Liver (tissue), 9 donors: ENCODE measurements around the gene TAAR1. TPM values are rescaled to one million over a fixed set of nuclear protein-coding genes. Genes with fewer than 3 reads are reported as not detected.

Experiments used
- DNase-seq: peaks from one replicate; pipeline ENCODE4 v3.0.0-alpha.2; 2017; ENCODE audit warnings: low spot score
- H3K27ac ChIP-seq, 2 donors: one replicate each; pipeline ENCODE4 v1.7.0; 2013; ENCODE audit warnings: inconsistent platforms in 2 of 2, low read length in 2 of 2, control low read depth in 1 of 2, low read depth in 1 of 2, mild to moderate bottlenecking in 1 of 2
- H3K27me3 ChIP-seq, 4 donors: one replicate each; pipeline versions ENCODE4 v1.6.1 to v1.7.0; 2013; ENCODE audit warnings: low read length in 3 of 4, inconsistent platforms in 1 of 4, mild to moderate bottlenecking in 1 of 4, moderate library complexity in 1 of 4; ENCODE audit not compliant: control insufficient read depth in 4 of 4, insufficient read depth in 4 of 4
- H3K36me3 ChIP-seq, 4 donors: one replicate each; pipeline versions ENCODE4 v1.6.1 to v1.7.0; 2013; ENCODE audit warnings: low read length in 3 of 4, mild to moderate bottlenecking in 3 of 4, low read depth in 1 of 4, moderate library complexity in 1 of 4; ENCODE audit not compliant: control insufficient read depth in 4 of 4, insufficient read depth in 3 of 4
- H3K4me1 ChIP-seq, 4 donors: one replicate each; pipeline versions ENCODE4 v1.6.1 to v1.7.0; 2013; ENCODE audit warnings: low read length in 3 of 4, mild to moderate bottlenecking in 3 of 4, moderate library complexity in 1 of 4; ENCODE audit not compliant: control insufficient read depth in 4 of 4, insufficient read depth in 4 of 4
- H3K4me3 ChIP-seq, 3 donors: one replicate each; pipeline versions ENCODE4 v1.6.1 to v1.7.0; 2013; ENCODE audit warnings: low read length in 3 of 3, control low read depth in 1 of 3, low read depth in 1 of 3, mild to moderate bottlenecking in 1 of 3
- H3K9ac ChIP-seq, 2 donors: one replicate each; pipeline ENCODE4 v1.7.0; 2013; ENCODE audit warnings: low read length in 2 of 2, mild to moderate bottlenecking in 2 of 2, moderate library complexity in 2 of 2, control low read depth in 1 of 2, low read depth in 1 of 2
- H3K9me3 ChIP-seq, 4 donors: one replicate each; pipeline versions ENCODE4 v1.6.1 to v1.7.0; 2013; ENCODE audit warnings: low read length in 3 of 4; ENCODE audit not compliant: control insufficient read depth in 4 of 4
- ATF3 ChIP-seq: IDR thresholded peaks from 2 replicates; pipeline ENCODE4 v1.6.1; 2016; ENCODE audit warnings: antibody characterized with exemption
- CTCF ChIP-seq: fragments of 150-350 bp; IDR thresholded peaks from 2 replicates; pipeline ENCODE4 v1.5.1; 2017; ENCODE audit warnings: improper control_type of control experiment, low read depth, low read length; ENCODE audit not compliant: missing input control
- EGR1 ChIP-seq, 2 donors: IDR thresholded peaks; 2 replicates each; pipeline ENCODE4 v1.6.1; 2016 to 2018; ENCODE audit warnings: antibody characterized with exemption in 2 of 2, low read depth in 2 of 2
- FOXA1 ChIP-seq: IDR thresholded peaks from 2 replicates; pipeline ENCODE4 v1.6.1; 2016; ENCODE audit warnings: antibody characterized with exemption
- FOXA2 ChIP-seq: IDR thresholded peaks from 2 replicates; pipeline ENCODE4 v1.6.1; 2016; ENCODE audit warnings: antibody characterized with exemption
- GABPA ChIP-seq, 2 donors: IDR thresholded peaks in 1 of 2; conservative IDR thresholded peaks in 1 of 2; 2 replicates each; pipeline ENCODE4 v1.6.1; 2016; ENCODE audit warnings: antibody characterized with exemption in 2 of 2, mild to moderate bottlenecking in 1 of 2, moderate library complexity in 1 of 2
- HNF4A ChIP-seq, 2 donors: conservative IDR thresholded peaks; 2 replicates each; pipeline ENCODE4 v1.6.1; 2016; ENCODE audit warnings: antibody characterized with exemption in 2 of 2, mild to moderate bottlenecking in 2 of 2
- HNF4G ChIP-seq: IDR thresholded peaks from 2 replicates; pipeline ENCODE4 v1.6.1; 2016; ENCODE audit warnings: antibody characterized with exemption
- JUND ChIP-seq, 2 donors: IDR thresholded peaks; 2 replicates each; pipeline ENCODE4 v1.6.1; 2016; ENCODE audit warnings: antibody characterized with exemption in 2 of 2
- MAX ChIP-seq: IDR thresholded peaks from 2 replicates; pipeline ENCODE4 v1.6.1; 2016; ENCODE audit warnings: antibody characterized with exemption
- NR2F2 ChIP-seq: IDR thresholded peaks from 2 replicates; pipeline ENCODE4 v1.6.1; 2016; ENCODE audit warnings: antibody characterized with exemption
- RAD21 ChIP-seq, 2 donors: IDR thresholded peaks; 2 replicates each; pipeline ENCODE4 v1.6.1; 2016; ENCODE audit warnings: antibody characterized with exemption in 2 of 2, mild to moderate bottlenecking in 2 of 2
- REST ChIP-seq: IDR thresholded peaks from 2 replicates; pipeline ENCODE4 v1.6.1; 2016; ENCODE audit warnings: antibody characterized with exemption, mild to moderate bottlenecking
- RXRA ChIP-seq, 2 donors: IDR thresholded peaks; 2 replicates each; pipeline ENCODE4 v1.6.1; 2017 to 2018; ENCODE audit warnings: antibody characterized with exemption in 2 of 2, mild to moderate bottlenecking in 1 of 2
- SP1 ChIP-seq: IDR thresholded peaks from 2 replicates; pipeline ENCODE4 v1.6.1; 2018; ENCODE audit warnings: antibody characterized with exemption, mild to moderate bottlenecking
- TAF1 ChIP-seq: conservative IDR thresholded peaks from 2 replicates; pipeline ENCODE4 v1.6.1; 2016; ENCODE audit warnings: antibody characterized with exemption, mild to moderate bottlenecking
- YY1 ChIP-seq: IDR thresholded peaks from 2 replicates; pipeline ENCODE4 v1.6.1; 2016; ENCODE audit warnings: antibody characterized with exemption, mild to moderate bottlenecking
- ZBTB33 ChIP-seq: IDR thresholded peaks from 2 replicates; pipeline ENCODE4 v1.6.1; 2016; ENCODE audit warnings: antibody characterized with exemption
- WGBS: extraction: QIAGEN DNeasy Blood & Tissue Kit; methylation state at CpG from one replicate; pipeline ENCODE4 v1.1.7; 2013; 5-methylcytosine and 5-hydroxymethylcytosine counted together
- polyA plus RNA-seq, 2 donors: library from polyadenylated mRNA; stranded (reverse) in 1 of 2; unstranded in 1 of 2; fragments of 200-250 nt in 1 of 2; fragments of >200 nt in 1 of 2; fragmentation: Nextera tagmentation in 1 of 2; extraction: Ambion mirVana in 1 of 2; gene quantifications; one replicate each; pipeline versions ENCODE4 v1.2.1 to v1.2.3, GENCODE V29; 2013 to 2015
- total RNA-seq, 2 donors: library from RNA; depleted of rRNA; stranded (reverse); fragments of >200 nt; gene quantifications; one replicate each; pipeline ENCODE4 v1.2.3, GENCODE V29; 2014
- donor health status: healthy.
- donor health status: healthy.
- donor health status: healthy.
- donor health status: healthy.
- donor health status: healthy.

TAAR1 gene
- total and polyA plus RNA-seq, 4 donors, result not detected

GRCh38 chr6:132612449-132613108 is 46.4 kb downstream of the TAAR1 start:
- H3K27me3 ChIP-seq, result no peaks in the 10 kb centered on the region
- peak overlapping the region in 2 of 3 donors; percentile 6 for H3K4me3 ChIP-seq
- H3K9me3 ChIP-seq, result no peaks in the 10 kb centered on the region
- H3K4me1 ChIP-seq, result peaks cover 3 to 17% (median 5%) of the 10 kb centered on the region in 4 donors
- no peak for DNase-seq
- 34% methylated on average over 4 of the region's 4 CpGs for WGBS
- no peaks in the 10 kb centered on the region for H3K36me3 ChIP-seq
- peak overlapping the region in 1 of 2 donors; percentile 47 for H3K9ac ChIP-seq
- TF ChIP-seq REST (no peak), ZBTB33 (no peak), CTCF (no peak), RXRA (IDR thresholded peaks at IDR 0.05) (peak in 1 of 2 donors; percentile 34), MAX (no peak), TAF1 (no peak), NR2F2 (peak; percentile 57), SP1 (peak; percentile 12), JUND (IDR thresholded peaks at IDR 0.05) (no peak), EGR1 (IDR thresholded peaks at IDR 0.05; ENCODE audit: low read depth in 2 of 2) (no peak), ATF3 (no peak), HNF4G (no peak), RAD21 (IDR thresholded peaks at IDR 0.05) (no peak), GABPA (IDR thresholded peaks at IDR 0.05 in 1 of 2, conservative IDR thresholded peaks at IDR 0.05 in 1 of 2) (no peak), YY1 (no peak), HNF4A (conservative IDR thresholded peaks at IDR 0.05) (peak; percentile 45 to 46), FOXA2 (no peak), FOXA1 (no peak)
- H3K27ac ChIP-seq, result peak overlapping the region; percentile 1 to 21
